ENCODE data around the gene ING3. TPM values are rescaled to one million over a fixed set of nuclear protein-coding genes. Genes with fewer than 3 reads are reported as not detected.

Gene ING3
- total RNA-seq, 1 donor from 2014 or later: 14.0 TPM

GRCh38 chr7:120997882-120998474 lies 47.4 kb downstream of the ING3 start:
- H3K27ac ChIP-seq: peak overlapping the region; percentile 36
- intact Hi-C loops (cut with DNase I): no loop called here

GRCh38 chr7:120998520-120998919 lies 47.9 kb downstream of the ING3 start:
- Histone ChIP-seq H3K27ac (peak overlapping the region; percentile 36), H3K4me3 (no peak overlapping the region), H3K36me3 (no peaks in the 10 kb centered on the region), H3K9me3 (no peaks in the 10 kb centered on the region), H3K4me1 (peaks cover 44% of the 10 kb centered on the region), H3K27me3 (no peaks in the 10 kb centered on the region)
- TF ChIP-seq, protein P1, sequence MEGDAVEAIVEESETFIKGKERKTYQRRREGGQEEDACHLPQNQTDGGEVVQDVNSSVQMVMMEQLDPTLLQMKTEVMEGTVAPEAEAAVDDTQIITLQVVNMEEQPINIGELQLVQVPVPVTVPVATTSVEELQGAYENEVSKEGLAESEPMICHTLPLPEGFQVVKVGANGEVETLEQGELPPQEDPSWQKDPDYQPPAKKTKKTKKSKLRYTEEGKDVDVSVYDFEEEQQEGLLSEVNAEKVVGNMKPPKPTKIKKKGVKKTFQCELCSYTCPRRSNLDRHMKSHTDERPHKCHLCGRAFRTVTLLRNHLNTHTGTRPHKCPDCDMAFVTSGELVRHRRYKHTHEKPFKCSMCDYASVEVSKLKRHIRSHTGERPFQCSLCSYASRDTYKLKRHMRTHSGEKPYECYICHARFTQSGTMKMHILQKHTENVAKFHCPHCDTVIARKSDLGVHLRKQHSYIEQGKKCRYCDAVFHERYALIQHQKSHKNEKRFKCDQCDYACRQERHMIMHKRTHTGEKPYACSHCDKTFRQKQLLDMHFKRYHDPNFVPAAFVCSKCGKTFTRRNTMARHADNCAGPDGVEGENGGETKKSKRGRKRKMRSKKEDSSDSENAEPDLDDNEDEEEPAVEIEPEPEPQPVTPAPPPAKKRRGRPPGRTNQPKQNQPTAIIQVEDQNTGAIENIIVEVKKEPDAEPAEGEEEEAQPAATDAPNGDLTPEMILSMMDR (IDR thresholded peaks at IDR 0.05): no peak
- TF ChIP-seq POLR2A (IDR thresholded peaks at IDR 0.05): no peak
- TF ChIP-seq POLR2AphosphoS5 (IDR thresholded peaks at IDR 0.05; ENCODE audit: insufficient read depth in 1 of 2, low read depth in 1 of 2): no peak
- intact Hi-C loops (cut with DNase I): no loop called here
- no peak for DNase-seq (ENCODE audit: extremely low spot score in 2 of 2)

More at GRCh38 chr7:120997882-120998474, 47.4 kb downstream of the ING3 start:
- no peak for DNase-seq (ENCODE audit: extremely low spot score in 2 of 2)
- Histone ChIP-seq H3K27me3 (no peaks in the 10 kb centered on the region), H3K4me3 (no peak overlapping the region), H3K4me1 (peaks cover 49% of the 10 kb centered on the region), H3K9me3 (no peaks in the 10 kb centered on the region), H3K36me3 (no peaks in the 10 kb centered on the region)
- no peak for TF ChIP-seq POLR2AphosphoS5 (IDR thresholded peaks at IDR 0.05; ENCODE audit: insufficient read depth in 1 of 2, low read depth in 1 of 2)

DNA sequence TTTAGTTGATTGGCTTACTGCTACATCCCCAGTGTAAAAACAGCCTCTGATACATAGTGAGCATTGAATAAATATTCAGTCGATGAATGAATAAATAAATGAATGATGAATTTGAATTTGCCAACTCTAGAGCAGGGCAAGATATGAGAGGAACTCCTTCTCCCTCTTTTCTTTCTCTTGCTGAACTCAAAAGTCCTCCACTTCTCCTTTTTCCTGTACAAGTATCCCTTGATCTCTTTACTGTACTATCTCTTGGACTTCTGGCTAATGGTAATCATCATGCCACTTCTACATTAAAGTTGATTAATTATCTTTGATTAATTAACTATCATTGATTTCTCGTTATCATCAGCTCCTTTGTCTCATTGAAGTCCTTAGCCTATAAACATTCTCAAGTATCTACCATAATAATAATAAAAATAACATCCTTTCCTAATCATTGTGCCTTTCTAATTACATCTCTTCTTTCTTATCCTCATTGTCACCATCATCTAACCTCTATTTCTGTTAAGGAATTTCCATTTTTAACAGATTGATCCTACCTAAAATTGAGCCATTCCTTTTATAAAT lies 48.5 kb downstream of the ING3 start:
- peak overlapping the region; percentile 62 for H3K27ac ChIP-seq
- no peak for DNase-seq (ENCODE audit: extremely low spot score in 2 of 2)
- intact Hi-C loops (cut with DNase I): no loop called here
- no peaks in the 10 kb centered on the region for H3K36me3 ChIP-seq
- no peak overlapping the region for H3K4me3 ChIP-seq
- H3K9me3 ChIP-seq: no peaks in the 10 kb centered on the region
- peaks cover 38% of the 10 kb centered on the region for H3K4me1 ChIP-seq
- H3K27me3 ChIP-seq: no peaks in the 10 kb centered on the region
- no peak for TF ChIP-seq POLR2AphosphoS5 (IDR thresholded peaks at IDR 0.05; ENCODE audit: insufficient read depth in 1 of 2, low read depth in 1 of 2)
- TF ChIP-seq POLR2A (IDR thresholded peaks at IDR 0.05): no peak
- TF ChIP-seq, protein P1 (IDR thresholded peaks at IDR 0.05): no peak

DNA sequence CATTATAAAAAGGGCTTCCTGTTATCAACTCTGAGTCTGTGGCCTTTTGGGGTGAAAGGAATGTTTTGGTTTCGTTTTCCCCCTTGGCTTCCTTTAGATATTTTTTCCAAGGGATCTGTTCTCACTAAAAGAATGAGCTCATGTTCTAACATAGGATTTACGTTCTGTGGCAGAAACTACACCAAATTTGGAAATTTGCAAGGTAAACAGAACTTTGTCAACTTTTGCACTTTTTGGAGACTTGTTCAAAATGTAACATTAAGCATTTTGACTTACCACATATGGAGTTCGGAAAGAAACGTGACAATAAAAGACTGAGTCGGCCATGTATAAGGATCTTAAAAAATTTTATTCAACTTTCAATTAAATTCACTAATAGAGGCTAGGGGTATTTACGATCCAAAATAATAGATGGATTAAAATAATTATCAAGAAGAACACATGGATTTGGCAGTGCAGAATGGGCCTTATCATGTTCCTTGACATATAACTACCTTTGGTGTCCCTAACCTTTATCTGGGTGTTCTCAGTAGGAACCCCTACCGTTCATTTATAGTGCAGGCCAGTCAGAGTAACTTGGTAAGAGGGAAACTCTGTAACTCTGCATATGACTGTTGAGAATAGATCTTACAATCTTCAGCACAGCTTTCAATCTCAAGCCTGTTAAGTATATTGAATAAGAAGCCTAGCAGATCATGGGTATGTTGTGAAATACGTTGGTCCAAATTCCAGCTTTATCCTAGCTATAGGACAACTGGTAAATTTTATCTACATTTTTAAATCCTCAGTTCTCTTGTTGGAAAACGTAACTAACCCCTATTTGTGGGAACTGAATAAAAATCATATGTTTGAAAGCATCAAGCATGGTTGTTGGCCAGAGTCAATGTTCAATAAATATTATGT lies 49.8 kb downstream of the ING3 start:
- TF ChIP-seq POLR2A (IDR thresholded peaks at IDR 0.05): no peak
- peak in 1 of 2 donors; percentile 67 for TF ChIP-seq POLR2AphosphoS5 (IDR thresholded peaks at IDR 0.05; ENCODE audit: insufficient read depth in 1 of 2, low read depth in 1 of 2)
- TF ChIP-seq, protein P1 (IDR thresholded peaks at IDR 0.05): no peak
- Histone ChIP-seq H3K4me1 (peaks cover 37% of the 10 kb centered on the region), H3K27me3 (no peaks in the 10 kb centered on the region), H3K27ac (peak overlapping the region; percentile 62), H3K9me3 (no peaks in the 10 kb centered on the region), H3K4me3 (peak overlapping the region in 1 of 2 donors; percentile 6), H3K36me3 (no peaks in the 10 kb centered on the region)
- DNase-seq (ENCODE audit: extremely low spot score in 2 of 2): no peak
- intact Hi-C loops (cut with DNase I): no loop called here

DNA sequence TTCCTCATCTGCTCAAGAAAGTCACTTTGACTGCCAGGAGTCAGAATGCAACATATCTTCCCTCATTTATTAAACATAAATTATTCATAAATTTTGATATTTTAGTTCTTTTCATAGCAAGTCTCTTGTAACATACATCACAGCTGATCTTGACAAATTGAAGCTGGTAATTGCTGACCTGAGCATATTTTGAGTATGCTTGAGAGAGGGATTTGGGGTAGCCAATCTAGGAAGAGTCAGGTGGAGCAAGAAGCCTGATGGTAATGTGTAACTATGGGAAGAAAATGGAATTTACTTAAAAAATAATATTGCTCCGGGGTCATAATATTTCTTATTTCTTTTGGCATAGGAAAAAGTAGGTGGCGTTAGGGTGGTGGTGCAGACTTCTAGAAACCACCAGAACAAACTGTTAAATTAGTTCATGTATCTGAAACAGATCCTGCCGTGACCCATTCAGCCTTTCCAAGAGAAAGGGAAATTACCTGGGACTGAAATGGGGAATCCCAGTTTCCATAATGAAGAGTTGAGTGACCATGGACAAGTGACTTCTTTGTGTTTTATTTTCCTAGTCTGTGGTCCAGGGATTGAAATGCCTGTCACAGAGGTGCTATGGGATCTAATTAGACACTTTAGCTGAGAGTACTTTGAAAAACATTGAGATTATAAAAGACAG lies 50.8 kb downstream of the ING3 start:
- Histone ChIP-seq H3K27me3 (no peaks in the 10 kb centered on the region), H3K9me3 (no peaks in the 10 kb centered on the region), H3K36me3 (no peaks in the 10 kb centered on the region), H3K4me3 (no peak overlapping the region), H3K4me1 (peaks cover 32% of the 10 kb centered on the region), H3K27ac (peak overlapping the region; percentile 62)
- intact Hi-C loops (cut with DNase I): no loop called here
- no peak for DNase-seq (ENCODE audit: extremely low spot score in 2 of 2)
- TF ChIP-seq POLR2A (IDR thresholded peaks at IDR 0.05) (no peak), POLR2AphosphoS5 (IDR thresholded peaks at IDR 0.05; ENCODE audit: insufficient read depth in 1 of 2, low read depth in 1 of 2) (no peak)
- TF ChIP-seq, protein P1 (IDR thresholded peaks at IDR 0.05): no peak

Data from vagina (tissue), 2 donors.